GM23248 (cell line): ENCODE data around the gene COX6A1.

Experiments used
- EZH2 ChIP-seq: fragments of 200-600 bp; sonication (generic); IDR thresholded peaks from 2 replicates; pipeline ENCODE4 v1.6.1; 2018; ENCODE audit warnings: antibody characterized with exemption, mild to moderate bottlenecking; ENCODE audit not compliant: insufficient read depth, poor library complexity, severe bottlenecking
- EZH2phosphoT487 ChIP-seq: fragments of 200-600 bp; sonication (generic); IDR thresholded peaks from 2 replicates; pipeline ENCODE4 v1.6.1; 2018; ENCODE audit warnings: antibody characterized with exemption, moderate library complexity, mild to moderate bottlenecking, low read depth; ENCODE audit not compliant: insufficient read depth

DNA sequence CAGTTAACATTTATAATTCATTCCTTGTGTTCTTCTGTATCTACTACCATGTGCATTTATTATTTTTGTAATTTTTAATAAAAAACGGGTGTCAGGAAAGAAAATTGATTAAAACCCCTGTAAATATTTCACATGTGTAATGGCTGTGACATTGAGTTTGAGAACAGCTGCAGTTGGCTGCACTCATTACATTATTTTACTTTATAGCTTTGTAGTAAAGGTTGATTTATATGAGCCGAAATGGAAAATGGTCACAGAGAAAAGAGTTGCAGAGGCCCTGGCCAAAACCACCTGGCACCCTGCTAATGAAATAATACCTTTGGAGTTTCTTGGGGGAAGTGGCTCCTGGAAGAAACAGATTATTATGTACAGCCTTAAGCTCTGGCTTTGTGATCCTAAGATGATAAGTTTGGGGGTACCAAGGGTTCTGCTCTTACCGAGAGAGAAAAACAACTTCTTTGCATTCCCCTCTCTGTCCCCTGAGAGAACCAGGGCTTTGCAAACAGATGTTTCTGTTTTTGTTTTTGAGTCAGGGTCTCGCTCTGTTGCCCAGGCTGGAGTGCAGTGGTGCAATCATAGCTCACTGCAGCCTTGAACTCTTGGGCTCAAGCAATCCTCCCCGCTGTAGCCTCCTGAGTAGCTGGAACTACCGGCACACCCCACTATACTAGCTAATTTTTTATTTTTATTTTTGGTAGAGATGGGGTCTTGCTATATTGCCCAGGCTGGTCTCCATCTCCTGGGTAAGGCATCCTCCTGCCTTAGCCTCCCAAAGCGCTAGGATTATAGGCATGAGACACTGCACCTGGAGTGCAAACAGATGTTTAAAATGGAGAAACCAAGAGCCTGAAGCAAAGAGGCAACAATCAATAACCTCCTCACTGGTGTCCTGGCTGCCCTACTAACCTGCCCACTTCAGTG is 48.3 kb downstream of the COX6A1 start:
- TF ChIP-seq EZH2: no peak
- TF ChIP-seq EZH2phosphoT487: no peak
